DOHH2 (cell line): ENCODE measurements around the gene LRRC40.

Experiments used
- H3F3A ChIP-seq: fragments of 200-600 bp; sonication (generic), shearing (Covaris generic); 2 replicates; pipeline ENCODE4 v1.6.0; 2016; ENCODE audit warnings: antibody characterized with exemption, mild to moderate bottlenecking; ENCODE audit not compliant: control insufficient read depth, insufficient read depth
- H3K27ac ChIP-seq: fragments of 200-600 bp; sonication (generic); 2 replicates; pipeline ENCODE4 v1.5.1; 2014; ENCODE audit warnings: low read depth, mild to moderate bottlenecking, low read length, moderate library complexity
- H3K27me3 ChIP-seq: fragments of 200-600 bp; sonication (generic); 2 replicates; pipeline ENCODE4 v1.6.1; 2014; ENCODE audit warnings: mild to moderate bottlenecking, low read length, mixed read lengths; ENCODE audit not compliant: control insufficient read depth
- H3K36me3 ChIP-seq: fragments of 200-600 bp; sonication (generic); 2 replicates; pipeline ENCODE4 v1.6.1; 2014; ENCODE audit warnings: mild to moderate bottlenecking, low read length, moderate library complexity, mixed read lengths; ENCODE audit not compliant: control insufficient read depth
- H3K4me1 ChIP-seq: fragments of 200-600 bp; sonication (generic); 2 replicates; pipeline ENCODE4 v1.6.1; 2014; ENCODE audit warnings: mild to moderate bottlenecking, low read length, mixed read lengths; ENCODE audit not compliant: control insufficient read depth
- H3K4me2 ChIP-seq: fragments of 200-600 bp; sonication (generic); 2 replicates; pipeline ENCODE4 v1.6.0; 2014; ENCODE audit warnings: mild to moderate bottlenecking, low read length, moderate library complexity
- H3K4me3 ChIP-seq: fragments of 200-600 bp; sonication (generic); 2 replicates; pipeline ENCODE4 v1.5.1; 2014; ENCODE audit warnings: mild to moderate bottlenecking, low read length, mixed read lengths
- H3K79me2 ChIP-seq: fragments of 200-600 bp; sonication (generic); 2 replicates; pipeline ENCODE4 v1.6.1; 2014; ENCODE audit warnings: mild to moderate bottlenecking, low read length, mixed read lengths; ENCODE audit not compliant: control insufficient read depth
- H3K9me2 ChIP-seq: fragments of 200-600 bp; sonication (generic); replicated peaks from 2 replicates; pipeline ENCODE4 v1.6.1; 2014; ENCODE audit warnings: mild to moderate bottlenecking, low read length, mixed read lengths; ENCODE audit not compliant: control insufficient read depth
- H3K9me3 ChIP-seq: fragments of 200-600 bp; sonication (generic); 2 replicates; pipeline ENCODE4 v1.6.1; 2014; ENCODE audit warnings: antibody characterized with exemption, low read length, mixed read lengths; ENCODE audit not compliant: control insufficient read depth, insufficient read depth
- H4K20me1 ChIP-seq: fragments of 200-600 bp; sonication (generic); 2 replicates; pipeline ENCODE4 v1.6.0; 2014; ENCODE audit warnings: low read depth, mild to moderate bottlenecking, antibody characterized with exemption, low read length, moderate library complexity; ENCODE audit not compliant: control insufficient read depth, insufficient read depth
- EZH2phosphoT487 ChIP-seq: fragments of 200-600 bp; sonication (generic); IDR thresholded peaks from 2 replicates; pipeline ENCODE4 v1.6.1; 2017; ENCODE audit warnings: borderline replicate concordance, mild to moderate bottlenecking, antibody characterized with exemption, low read length, moderate library complexity, mixed read lengths
- TF ChIP-seq, protein P1 (sequence below): fragments of 200-600 bp; sonication (generic); IDR thresholded peaks from one replicate; pipeline ENCODE4 v1.5.1; 2014; ENCODE audit warnings: antibody characterized with exemption, mild to moderate bottlenecking, low read depth, low read length; ENCODE audit not compliant: poor library complexity, severe bottlenecking

Gene LRRC40

DNA sequence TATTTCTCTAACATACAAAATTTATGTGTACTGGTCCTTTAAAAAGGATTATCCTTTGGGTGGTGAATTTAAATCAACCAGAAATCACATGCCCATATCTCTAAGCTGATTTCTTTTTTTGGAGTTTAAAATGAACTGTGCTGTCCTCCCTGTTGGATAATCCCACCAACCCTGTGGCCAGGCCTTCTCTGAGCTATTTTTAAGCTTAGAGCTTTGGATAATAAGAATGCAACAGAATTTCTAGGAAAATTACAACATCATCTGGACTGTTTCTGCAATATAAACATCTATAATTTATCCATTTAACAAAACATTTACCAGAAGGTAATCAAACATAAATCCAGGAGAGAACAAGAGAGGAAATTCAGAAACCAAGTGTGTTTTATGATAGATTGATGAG, 88.3 kb downstream of the LRRC40 start:
- TF ChIP-seq, protein P1, sequence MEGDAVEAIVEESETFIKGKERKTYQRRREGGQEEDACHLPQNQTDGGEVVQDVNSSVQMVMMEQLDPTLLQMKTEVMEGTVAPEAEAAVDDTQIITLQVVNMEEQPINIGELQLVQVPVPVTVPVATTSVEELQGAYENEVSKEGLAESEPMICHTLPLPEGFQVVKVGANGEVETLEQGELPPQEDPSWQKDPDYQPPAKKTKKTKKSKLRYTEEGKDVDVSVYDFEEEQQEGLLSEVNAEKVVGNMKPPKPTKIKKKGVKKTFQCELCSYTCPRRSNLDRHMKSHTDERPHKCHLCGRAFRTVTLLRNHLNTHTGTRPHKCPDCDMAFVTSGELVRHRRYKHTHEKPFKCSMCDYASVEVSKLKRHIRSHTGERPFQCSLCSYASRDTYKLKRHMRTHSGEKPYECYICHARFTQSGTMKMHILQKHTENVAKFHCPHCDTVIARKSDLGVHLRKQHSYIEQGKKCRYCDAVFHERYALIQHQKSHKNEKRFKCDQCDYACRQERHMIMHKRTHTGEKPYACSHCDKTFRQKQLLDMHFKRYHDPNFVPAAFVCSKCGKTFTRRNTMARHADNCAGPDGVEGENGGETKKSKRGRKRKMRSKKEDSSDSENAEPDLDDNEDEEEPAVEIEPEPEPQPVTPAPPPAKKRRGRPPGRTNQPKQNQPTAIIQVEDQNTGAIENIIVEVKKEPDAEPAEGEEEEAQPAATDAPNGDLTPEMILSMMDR = no peak
- TF ChIP-seq EZH2phosphoT487 = no peak
- H3K9me2 ChIP-seq = no peaks in the 10 kb centered on the region
- H3K27me3 ChIP-seq = peaks cover 11% of the 10 kb centered on the region
- no peaks in the 10 kb centered on the region for H3K79me2 ChIP-seq
- no peaks in the 10 kb centered on the region for H3F3A ChIP-seq
- H4K20me1 ChIP-seq = no peaks in the 10 kb centered on the region
- no peaks in the 10 kb centered on the region for H3K4me1 ChIP-seq
- H3K9me3 ChIP-seq = no peaks in the 10 kb centered on the region
- H3K36me3 ChIP-seq = no peaks in the 10 kb centered on the region
- no peak overlapping the region for H3K4me3 ChIP-seq
- no peak overlapping the region for H3K4me2 ChIP-seq
- no peak overlapping the region for H3K27ac ChIP-seq

DNA sequence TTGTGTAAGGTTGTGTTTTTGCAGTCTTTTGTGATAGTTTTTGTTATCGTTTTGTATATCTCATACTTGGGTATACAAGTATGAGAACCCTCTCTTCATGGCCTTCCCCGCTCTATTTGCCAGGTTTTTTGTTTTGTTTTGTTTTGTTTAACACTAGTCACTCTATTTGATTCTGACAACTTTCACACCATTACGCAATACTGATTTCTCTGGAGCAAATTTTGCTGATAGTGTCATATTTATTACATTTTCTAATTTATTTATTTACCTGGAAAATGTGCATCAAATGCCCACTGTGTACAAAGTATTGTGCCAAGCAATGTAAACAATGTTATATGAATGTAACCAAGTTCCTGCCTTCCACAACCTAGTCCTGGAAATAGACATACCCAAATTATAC, 90.1 kb downstream of the LRRC40 start:
- no peak overlapping the region for H3K4me3 ChIP-seq
- no peak overlapping the region for H3K4me2 ChIP-seq
- H3K27me3 ChIP-seq = peaks cover 11% of the 10 kb centered on the region
- no peaks in the 10 kb centered on the region for H3K79me2 ChIP-seq
- no peaks in the 10 kb centered on the region for H3F3A ChIP-seq
- no peaks in the 10 kb centered on the region for H4K20me1 ChIP-seq
- H3K36me3 ChIP-seq = no peaks in the 10 kb centered on the region
- TF ChIP-seq, protein P1 = no peak
- no peak for TF ChIP-seq EZH2phosphoT487
- no peaks in the 10 kb centered on the region for H3K9me3 ChIP-seq
- no peak overlapping the region for H3K27ac ChIP-seq
- H3K9me2 ChIP-seq = no peaks in the 10 kb centered on the region
- no peaks in the 10 kb centered on the region for H3K4me1 ChIP-seq

DNA sequence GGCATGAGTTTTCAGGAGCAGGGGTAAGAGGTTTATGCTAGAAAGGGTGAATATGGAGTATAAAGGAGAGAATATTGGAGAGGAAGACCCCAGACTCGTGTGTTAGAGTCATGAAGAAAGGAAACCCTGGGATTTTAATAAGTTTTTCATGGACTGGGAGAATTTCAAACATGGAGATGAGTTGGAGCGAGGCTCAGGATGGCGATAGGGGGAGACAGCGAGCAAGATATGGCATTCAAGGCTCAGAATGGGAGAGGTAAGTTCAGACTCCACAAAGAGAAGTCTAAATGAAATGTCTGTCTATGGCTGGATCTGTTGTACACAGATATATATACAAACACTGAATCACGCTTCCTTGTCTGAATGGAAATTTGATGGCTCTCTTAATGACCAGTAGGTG, 92.5 kb downstream of the LRRC40 start:
- H3K4me2 ChIP-seq = no peak overlapping the region
- no peaks in the 10 kb centered on the region for H3K9me3 ChIP-seq
- H3K27ac ChIP-seq = no peak overlapping the region
- H3K79me2 ChIP-seq = no peaks in the 10 kb centered on the region
- no peaks in the 10 kb centered on the region for H3K36me3 ChIP-seq
- no peak overlapping the region for H3K4me3 ChIP-seq
- no peaks in the 10 kb centered on the region for H3K4me1 ChIP-seq
- no peaks in the 10 kb centered on the region for H3K9me2 ChIP-seq
- no peaks in the 10 kb centered on the region for H4K20me1 ChIP-seq
- no peaks in the 10 kb centered on the region for H3F3A ChIP-seq
- no peak for TF ChIP-seq EZH2phosphoT487
- TF ChIP-seq, protein P1 = peak; percentile 58
- no peaks in the 10 kb centered on the region for H3K27me3 ChIP-seq

DNA sequence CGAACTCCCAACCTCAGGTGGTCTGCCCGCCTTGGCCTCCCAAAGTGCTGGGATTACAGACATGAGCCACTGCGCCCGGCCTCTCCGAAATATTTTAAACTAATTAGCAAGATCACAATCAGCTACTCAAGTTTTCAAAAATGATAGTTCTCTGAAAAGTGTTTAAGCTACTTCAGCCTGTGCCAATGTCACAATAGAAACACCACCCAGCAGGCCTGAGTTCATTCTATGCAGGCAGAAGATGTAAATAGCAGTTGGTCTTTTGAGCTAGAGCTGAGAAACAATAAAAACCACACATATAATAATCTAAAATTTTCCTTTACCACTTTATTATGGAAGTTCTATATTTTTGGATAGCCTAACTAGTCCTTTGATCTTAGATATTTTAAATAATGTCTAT, 96.1 kb downstream of the LRRC40 start:
- Histone ChIP-seq H3K36me3 (no peaks in the 10 kb centered on the region), H3K4me1 (no peaks in the 10 kb centered on the region), H3K27ac (no peak overlapping the region), H3K4me2 (no peak overlapping the region), H3K9me3 (no peaks in the 10 kb centered on the region), H3F3A (no peaks in the 10 kb centered on the region), H4K20me1 (no peaks in the 10 kb centered on the region), H3K4me3 (no peak overlapping the region), H3K27me3 (no peaks in the 10 kb centered on the region; the same call in 1 of the 2 replicates), H3K79me2 (no peaks in the 10 kb centered on the region), H3K9me2 (no peaks in the 10 kb centered on the region)
- no peak for TF ChIP-seq EZH2phosphoT487
- TF ChIP-seq, protein P1 = no peak
